ENCODE data around the gene CD22.
A peak's percentile ranks its signal among the peaks of the same experiment; 100 is the strongest.
"Not testable (repeated sequence)": the region's sequence is repeated elsewhere in the genome, so short reads cannot be mapped to it uniquely, and the experiment has no call there.

The CD22 gene

DNA sequence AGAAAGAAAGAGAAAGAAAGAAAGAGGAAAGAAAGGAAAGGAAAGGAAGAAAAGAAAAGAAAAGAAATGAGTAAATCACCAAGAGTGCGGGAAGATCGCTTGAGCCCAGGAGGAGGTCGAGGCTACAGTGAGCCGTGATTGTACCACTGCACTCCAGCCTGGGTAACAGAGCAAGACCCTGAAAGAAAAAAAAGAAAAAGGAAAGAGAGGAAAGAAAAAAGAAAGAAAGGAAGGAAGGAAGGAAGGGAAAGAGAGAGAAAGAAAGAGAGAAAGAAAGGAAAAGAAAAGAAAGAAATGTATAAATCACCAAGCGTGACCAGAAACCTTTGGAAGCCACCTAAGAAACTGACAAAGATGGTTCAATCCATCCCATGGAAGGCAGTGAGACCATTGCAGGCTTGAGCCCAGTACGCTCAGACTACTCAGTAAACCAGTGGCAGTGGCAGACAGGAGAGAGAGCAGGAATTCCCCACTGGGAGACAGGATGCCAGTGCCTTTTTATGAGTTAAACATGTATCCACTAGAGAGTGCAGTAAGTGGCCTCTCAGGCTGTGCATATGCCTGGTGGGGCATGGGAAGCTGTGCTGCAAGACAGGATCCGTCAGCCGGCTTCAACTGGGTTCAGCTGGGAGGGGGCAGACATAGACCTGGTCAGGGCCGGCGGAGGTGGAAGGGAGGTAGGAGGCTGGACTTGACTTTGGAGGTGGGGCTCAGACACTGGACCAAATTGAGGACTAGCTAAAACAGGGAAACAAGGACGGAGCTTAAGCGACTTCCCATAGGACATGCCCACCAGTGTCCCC is 46.7 kb downstream of the CD22 start:
- Histone ChIP-seq H3K79me2 (no peaks in the 10 kb centered on the region), H2AFZ (no peak overlapping the region), H3K9ac (no peak overlapping the region), H3K4me2 (ENCODE audit: low read length) (no peak overlapping the region), H3K9me3 (ENCODE audit: control insufficient read depth, low read length) (no peaks in the 10 kb centered on the region), H3K27ac (no peak overlapping the region), H3K4me1 (peaks cover 13% of the 10 kb centered on the region), H3K4me3 (ENCODE audit: low read depth, low read length) (no peak overlapping the region), H3K27me3 (ENCODE audit: control insufficient read depth, insufficient read depth, low read length) (no peaks in the 10 kb centered on the region), H3K36me3 (ENCODE audit: control insufficient read depth, insufficient read depth, low read length) (no peaks in the 10 kb centered on the region)
- TF ChIP-seq, protein P1, sequence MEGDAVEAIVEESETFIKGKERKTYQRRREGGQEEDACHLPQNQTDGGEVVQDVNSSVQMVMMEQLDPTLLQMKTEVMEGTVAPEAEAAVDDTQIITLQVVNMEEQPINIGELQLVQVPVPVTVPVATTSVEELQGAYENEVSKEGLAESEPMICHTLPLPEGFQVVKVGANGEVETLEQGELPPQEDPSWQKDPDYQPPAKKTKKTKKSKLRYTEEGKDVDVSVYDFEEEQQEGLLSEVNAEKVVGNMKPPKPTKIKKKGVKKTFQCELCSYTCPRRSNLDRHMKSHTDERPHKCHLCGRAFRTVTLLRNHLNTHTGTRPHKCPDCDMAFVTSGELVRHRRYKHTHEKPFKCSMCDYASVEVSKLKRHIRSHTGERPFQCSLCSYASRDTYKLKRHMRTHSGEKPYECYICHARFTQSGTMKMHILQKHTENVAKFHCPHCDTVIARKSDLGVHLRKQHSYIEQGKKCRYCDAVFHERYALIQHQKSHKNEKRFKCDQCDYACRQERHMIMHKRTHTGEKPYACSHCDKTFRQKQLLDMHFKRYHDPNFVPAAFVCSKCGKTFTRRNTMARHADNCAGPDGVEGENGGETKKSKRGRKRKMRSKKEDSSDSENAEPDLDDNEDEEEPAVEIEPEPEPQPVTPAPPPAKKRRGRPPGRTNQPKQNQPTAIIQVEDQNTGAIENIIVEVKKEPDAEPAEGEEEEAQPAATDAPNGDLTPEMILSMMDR (IDR thresholded peaks at IDR 0.05), result no peak

DNA sequence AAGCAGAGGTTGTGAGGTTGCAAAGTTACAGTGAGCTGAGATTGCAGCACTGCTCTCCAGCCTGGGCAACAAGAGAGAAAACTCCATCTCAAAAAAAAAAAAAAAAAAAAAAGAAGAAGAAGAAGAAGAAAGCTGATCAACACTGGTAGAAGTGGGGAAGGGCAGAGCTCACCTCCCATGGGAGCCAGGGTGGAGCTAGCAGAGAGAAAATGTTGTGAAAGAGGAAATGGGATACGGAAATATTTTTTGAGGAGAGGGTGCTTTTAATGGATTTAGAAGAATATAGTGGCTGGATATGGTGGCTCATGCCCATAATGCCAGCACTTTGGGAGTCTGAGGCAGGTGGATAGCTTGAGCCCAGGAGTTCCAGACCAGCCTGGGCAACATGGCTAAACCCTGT is 48.7 kb downstream of the CD22 start:
- Histone ChIP-seq H3K4me2 (ENCODE audit: low read length) (no peak overlapping the region), H3K4me3 (ENCODE audit: low read depth, low read length) (no peak overlapping the region), H2AFZ (no peak overlapping the region), H3K9me3 (ENCODE audit: control insufficient read depth, low read length) (no peaks in the 10 kb centered on the region), H3K36me3 (ENCODE audit: control insufficient read depth, insufficient read depth, low read length) (no peaks in the 10 kb centered on the region), H3K27ac (no peak overlapping the region), H3K9ac (no peak overlapping the region), H3K27me3 (ENCODE audit: control insufficient read depth, insufficient read depth, low read length) (no peaks in the 10 kb centered on the region), H3K79me2 (no peaks in the 10 kb centered on the region), H3K4me1 (peaks cover 15% of the 10 kb centered on the region)
- TF ChIP-seq, protein P1 (IDR thresholded peaks at IDR 0.05), result no peak

DNA sequence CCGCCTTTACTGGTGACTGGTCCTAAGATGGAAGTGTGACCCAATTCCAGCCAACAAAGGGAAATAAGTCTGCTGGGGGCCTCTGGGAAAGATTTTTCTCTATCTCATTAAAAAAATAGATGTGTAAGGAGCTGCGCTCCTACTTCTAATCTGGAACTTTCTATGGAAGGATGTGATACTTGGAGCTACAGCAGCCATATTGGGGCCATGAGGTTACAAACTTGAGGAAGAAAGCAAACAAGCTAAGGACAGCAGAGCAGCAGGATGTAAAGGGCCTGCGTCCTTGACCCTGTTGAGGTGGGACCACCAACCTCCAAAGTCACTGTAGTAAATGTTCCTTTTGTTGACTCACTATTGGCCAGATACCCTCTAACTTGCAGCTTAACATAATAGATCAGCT is 49.4 kb downstream of the CD22 start:
- H2AFZ ChIP-seq, result no peak overlapping the region
- no peak overlapping the region for H3K4me2 ChIP-seq (ENCODE audit: low read length)
- no peak overlapping the region for H3K27ac ChIP-seq
- no peaks in the 10 kb centered on the region for H3K27me3 ChIP-seq (ENCODE audit: control insufficient read depth, insufficient read depth, low read length)
- H3K9me3 ChIP-seq (ENCODE audit: control insufficient read depth, low read length), result no peaks in the 10 kb centered on the region
- H3K79me2 ChIP-seq, result no peaks in the 10 kb centered on the region
- no peak overlapping the region for H3K4me3 ChIP-seq (ENCODE audit: low read depth, low read length)
- no peak overlapping the region for H3K9ac ChIP-seq
- TF ChIP-seq, protein P1 (IDR thresholded peaks at IDR 0.05), result no peak
- no peaks in the 10 kb centered on the region for H3K36me3 ChIP-seq (ENCODE audit: control insufficient read depth, insufficient read depth, low read length)
- H3K4me1 ChIP-seq, result peaks cover 11% of the 10 kb centered on the region

DNA sequence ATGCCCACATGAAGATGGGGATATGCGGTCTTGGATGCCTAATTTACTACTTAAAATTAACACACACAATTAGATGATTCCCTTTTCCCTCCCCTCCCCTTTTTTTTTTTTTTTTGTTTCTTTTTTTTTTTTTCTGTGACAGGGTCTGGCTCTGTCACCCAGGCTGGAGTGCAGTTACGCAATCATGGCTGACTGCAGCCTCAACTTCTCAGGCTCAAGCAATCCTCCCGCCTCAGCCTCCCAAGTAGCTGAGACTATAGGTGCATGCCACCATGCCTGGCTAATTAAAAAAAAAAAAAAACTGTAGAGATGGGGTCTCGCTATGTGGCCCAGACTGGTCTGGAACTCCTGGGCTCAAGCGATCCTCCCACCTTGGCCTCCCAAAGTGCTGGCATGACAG is 50.6 kb downstream of the CD22 start:
- H3K36me3 ChIP-seq (ENCODE audit: control insufficient read depth, insufficient read depth, low read length); H3K9me3 ChIP-seq (ENCODE audit: control insufficient read depth, low read length); H3K79me2 ChIP-seq; H3K4me2 ChIP-seq (ENCODE audit: low read length); H3K4me3 ChIP-seq (ENCODE audit: low read depth, low read length); H2AFZ ChIP-seq; H3K9ac ChIP-seq; H3K27me3 ChIP-seq (ENCODE audit: control insufficient read depth, insufficient read depth, low read length): not testable (repeated sequence)
- Histone ChIP-seq H3K4me1 (peaks cover 10% of the 10 kb centered on the region), H3K27ac (peak overlapping the region; percentile 55)

DNA sequence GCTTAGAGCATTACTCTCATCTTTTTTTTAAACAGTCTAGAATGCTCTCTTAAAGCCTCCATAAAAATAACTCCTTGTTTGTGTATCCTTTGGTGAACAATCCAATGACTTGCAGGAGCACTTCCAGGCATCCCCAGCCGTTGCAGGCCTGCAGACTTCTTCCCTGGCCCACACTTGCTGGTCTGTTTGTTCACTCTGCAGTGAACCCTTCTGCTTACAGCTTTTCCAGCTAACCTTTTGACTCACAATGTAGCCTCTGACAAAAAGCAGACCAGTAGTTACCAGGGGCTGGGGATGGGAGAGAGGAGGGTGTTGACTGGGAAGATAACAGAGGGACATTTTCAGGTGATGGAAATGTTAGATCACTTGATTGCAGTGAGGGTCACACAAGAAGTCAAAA is 51.0 kb downstream of the CD22 start:
- no peaks in the 10 kb centered on the region for H3K36me3 ChIP-seq (ENCODE audit: control insufficient read depth, insufficient read depth, low read length)
- H2AFZ ChIP-seq, result peak overlapping the region; percentile 59
- H3K9ac ChIP-seq, result no peak overlapping the region
- peak overlapping the region; percentile 55 for H3K27ac ChIP-seq
- peaks cover 10% of the 10 kb centered on the region for H3K4me1 ChIP-seq
- TF ChIP-seq, protein P1 (IDR thresholded peaks at IDR 0.05), result no peak
- H3K9me3 ChIP-seq (ENCODE audit: control insufficient read depth, low read length), result no peaks in the 10 kb centered on the region
- H3K4me3 ChIP-seq (ENCODE audit: low read depth, low read length), result no peak overlapping the region
- H3K27me3 ChIP-seq (ENCODE audit: control insufficient read depth, insufficient read depth, low read length), result no peaks in the 10 kb centered on the region
- no peaks in the 10 kb centered on the region for H3K79me2 ChIP-seq
- no peak overlapping the region for H3K4me2 ChIP-seq (ENCODE audit: low read length)
